ENCODE results near the gene EVL.

DNA sequence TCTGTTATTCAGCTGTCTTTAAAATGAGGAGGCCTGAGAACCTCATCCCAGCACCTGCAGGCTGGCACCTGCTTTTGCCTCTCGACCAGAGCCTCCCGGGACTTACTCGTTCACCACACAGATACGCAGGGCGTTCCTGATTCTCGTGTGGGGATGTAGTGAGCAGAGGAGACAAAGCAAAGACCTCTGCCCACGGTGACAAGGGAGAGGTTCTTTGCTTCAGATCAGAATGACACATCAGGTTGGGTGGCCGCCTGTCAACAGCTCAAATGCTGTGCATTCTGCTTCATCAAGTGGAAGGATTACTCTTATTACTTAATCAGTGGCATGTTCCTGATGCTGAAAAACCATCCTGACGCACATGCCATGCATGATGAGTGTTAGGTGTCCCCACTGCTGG lies 69.9 kb downstream of the EVL start:
- TF ChIP-seq CHD2 (IDR thresholded peaks at IDR 0.05; ENCODE audit: low read length, partially characterized antibody) (no peak), POLR2AphosphoS2 (conservative IDR thresholded peaks at IDR 0.05; ENCODE audit: low read length) (no peak), POLR2A (IDR thresholded peaks at IDR 0.05; ENCODE audit: low read length) (no peak), EP300 (IDR thresholded peaks at IDR 0.05) (no peak), MYC (IDR thresholded peaks at IDR 0.05; ENCODE audit: borderline replicate concordance, low read length) (no peak), EHMT2 (IDR thresholded peaks at IDR 0.05; ENCODE audit: low read depth) (no peak), FOSL2 (IDR thresholded peaks at IDR 0.05) (no peak), FOSL2 (CRISPR knock-in tag; IDR thresholded peaks at IDR 0.05) (no peak)
- TF ChIP-seq, protein P1, sequence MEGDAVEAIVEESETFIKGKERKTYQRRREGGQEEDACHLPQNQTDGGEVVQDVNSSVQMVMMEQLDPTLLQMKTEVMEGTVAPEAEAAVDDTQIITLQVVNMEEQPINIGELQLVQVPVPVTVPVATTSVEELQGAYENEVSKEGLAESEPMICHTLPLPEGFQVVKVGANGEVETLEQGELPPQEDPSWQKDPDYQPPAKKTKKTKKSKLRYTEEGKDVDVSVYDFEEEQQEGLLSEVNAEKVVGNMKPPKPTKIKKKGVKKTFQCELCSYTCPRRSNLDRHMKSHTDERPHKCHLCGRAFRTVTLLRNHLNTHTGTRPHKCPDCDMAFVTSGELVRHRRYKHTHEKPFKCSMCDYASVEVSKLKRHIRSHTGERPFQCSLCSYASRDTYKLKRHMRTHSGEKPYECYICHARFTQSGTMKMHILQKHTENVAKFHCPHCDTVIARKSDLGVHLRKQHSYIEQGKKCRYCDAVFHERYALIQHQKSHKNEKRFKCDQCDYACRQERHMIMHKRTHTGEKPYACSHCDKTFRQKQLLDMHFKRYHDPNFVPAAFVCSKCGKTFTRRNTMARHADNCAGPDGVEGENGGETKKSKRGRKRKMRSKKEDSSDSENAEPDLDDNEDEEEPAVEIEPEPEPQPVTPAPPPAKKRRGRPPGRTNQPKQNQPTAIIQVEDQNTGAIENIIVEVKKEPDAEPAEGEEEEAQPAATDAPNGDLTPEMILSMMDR (IDR thresholded peaks at IDR 0.05): no peak
